ENCODE results near the gene PHPT1.

DNA sequence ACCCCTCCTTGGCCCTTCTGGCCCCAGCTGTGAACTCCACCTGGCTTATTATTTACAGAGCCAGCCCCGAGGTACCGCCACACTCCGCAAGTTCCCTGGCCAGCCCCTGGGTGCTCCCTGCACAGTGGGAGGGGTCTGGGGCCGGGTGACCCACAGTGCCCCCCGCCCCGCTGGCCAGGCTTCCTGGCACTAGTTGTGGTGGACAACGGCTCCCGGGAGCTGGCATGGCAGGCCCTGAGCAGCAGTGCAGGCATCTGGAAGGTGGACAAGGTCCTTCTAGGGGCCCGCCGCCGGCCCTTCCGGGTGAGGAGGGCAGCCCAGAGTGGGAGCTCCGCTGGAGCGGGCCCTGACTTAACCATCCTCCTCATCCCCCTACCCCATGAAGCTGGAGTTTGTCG, 6.9 kb downstream of the PHPT1 start:
- no peak for TF ChIP-seq POLR2A (IDR thresholded peaks at IDR 0.05)
- TF ChIP-seq, protein P1, sequence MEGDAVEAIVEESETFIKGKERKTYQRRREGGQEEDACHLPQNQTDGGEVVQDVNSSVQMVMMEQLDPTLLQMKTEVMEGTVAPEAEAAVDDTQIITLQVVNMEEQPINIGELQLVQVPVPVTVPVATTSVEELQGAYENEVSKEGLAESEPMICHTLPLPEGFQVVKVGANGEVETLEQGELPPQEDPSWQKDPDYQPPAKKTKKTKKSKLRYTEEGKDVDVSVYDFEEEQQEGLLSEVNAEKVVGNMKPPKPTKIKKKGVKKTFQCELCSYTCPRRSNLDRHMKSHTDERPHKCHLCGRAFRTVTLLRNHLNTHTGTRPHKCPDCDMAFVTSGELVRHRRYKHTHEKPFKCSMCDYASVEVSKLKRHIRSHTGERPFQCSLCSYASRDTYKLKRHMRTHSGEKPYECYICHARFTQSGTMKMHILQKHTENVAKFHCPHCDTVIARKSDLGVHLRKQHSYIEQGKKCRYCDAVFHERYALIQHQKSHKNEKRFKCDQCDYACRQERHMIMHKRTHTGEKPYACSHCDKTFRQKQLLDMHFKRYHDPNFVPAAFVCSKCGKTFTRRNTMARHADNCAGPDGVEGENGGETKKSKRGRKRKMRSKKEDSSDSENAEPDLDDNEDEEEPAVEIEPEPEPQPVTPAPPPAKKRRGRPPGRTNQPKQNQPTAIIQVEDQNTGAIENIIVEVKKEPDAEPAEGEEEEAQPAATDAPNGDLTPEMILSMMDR (IDR thresholded peaks at IDR 0.05): no peak

All from right lobe of liver (tissue), 4 donors.